NT2/D1 (cell line): ENCODE measurements around the gene HCST.

Source experiments
- SUZ12 ChIP-seq: IDR thresholded peaks from 2 replicates; pipeline ENCODE4 v1.6.1; 2011; ENCODE audit not compliant: insufficient read length, insufficient read depth; ENCODE audit errors: extremely low read depth
- YY1 ChIP-seq: IDR thresholded peaks from 2 replicates; pipeline ENCODE4 v1.6.1; 2011; ENCODE audit not compliant: insufficient read length, insufficient read depth
- ZNF274 ChIP-seq: IDR thresholded peaks from 2 replicates; pipeline ENCODE4 v1.6.1; 2011; ENCODE audit warnings: mild to moderate bottlenecking, low read depth, low read length

DNA sequence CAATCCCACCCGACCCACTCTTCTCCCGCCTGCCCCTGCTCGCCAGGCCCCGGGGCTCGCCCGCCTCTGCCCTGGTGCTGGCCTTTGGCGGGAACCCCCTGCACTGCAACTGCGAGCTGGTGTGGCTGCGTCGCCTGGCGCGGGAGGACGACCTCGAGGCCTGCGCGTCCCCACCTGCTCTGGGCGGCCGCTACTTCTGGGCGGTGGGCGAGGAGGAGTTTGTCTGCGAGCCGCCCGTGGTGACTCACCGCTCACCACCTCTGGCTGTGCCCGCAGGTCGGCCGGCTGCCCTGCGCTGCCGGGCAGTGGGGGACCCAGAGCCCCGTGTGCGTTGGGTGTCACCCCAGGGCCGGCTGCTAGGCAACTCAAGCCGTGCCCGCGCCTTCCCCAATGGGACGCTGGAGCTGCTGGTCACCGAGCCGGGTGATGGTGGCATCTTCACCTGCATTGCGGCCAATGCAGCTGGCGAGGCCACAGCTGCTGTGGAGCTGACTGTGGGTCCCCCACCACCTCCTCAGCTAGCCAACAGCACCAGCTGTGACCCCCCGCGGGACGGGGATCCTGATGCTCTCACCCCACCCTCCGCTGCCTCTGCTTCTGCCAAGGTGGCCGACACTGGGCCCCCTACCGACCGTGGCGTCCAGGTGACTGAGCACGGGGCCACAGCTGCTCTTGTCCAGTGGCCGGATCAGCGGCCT, 37.9 kb downstream of the HCST start:
- TF ChIP-seq YY1 (no peak), ZNF274 (no peak), SUZ12 (no peak)
